Osteocyte (in vitro differentiated cells): ENCODE results near the gene MTFMT. TPM values are rescaled to one million over a fixed set of nuclear protein-coding genes. Genes with fewer than 3 reads are reported as not detected.

Experiments used
- DNase-seq: peaks from one replicate; pipeline ENCODE4 v3.0.0; 2021; ENCODE audit warnings: mixed read lengths; ENCODE audit not compliant: unreplicated experiment; ENCODE audit errors: extremely low spot score
- H3K27ac Mint-ChIP-seq: one replicate; pipeline ENCODE4 v1.8.0; 2021; ENCODE audit warnings: mild to moderate bottlenecking, mixed read lengths; ENCODE audit not compliant: unreplicated experiment
- H3K27me3 Mint-ChIP-seq: one replicate; pipeline ENCODE4 v1.8.0; 2021; ENCODE audit warnings: mixed read lengths; ENCODE audit not compliant: unreplicated experiment
- H3K36me3 Mint-ChIP-seq: one replicate; pipeline ENCODE4 v1.8.0; 2021; ENCODE audit warnings: mixed read lengths; ENCODE audit not compliant: unreplicated experiment
- H3K4me1 Mint-ChIP-seq: one replicate; pipeline ENCODE4 v1.8.0; 2021; ENCODE audit warnings: mixed read lengths; ENCODE audit not compliant: unreplicated experiment
- H3K4me3 Mint-ChIP-seq: one replicate; pipeline ENCODE4 v1.8.0; 2021; ENCODE audit warnings: mild to moderate bottlenecking, moderate library complexity, mixed read lengths; ENCODE audit not compliant: unreplicated experiment
- H3K9me3 Mint-ChIP-seq: one replicate; pipeline ENCODE4 v1.8.0; 2021; ENCODE audit warnings: mixed read lengths; ENCODE audit not compliant: unreplicated experiment
- CTCF ChIP-seq: fragments of 200-600 bp; sonication (generic); IDR thresholded peaks from 2 replicates; pipeline ENCODE4 v1.5.0; 2021; ENCODE audit warnings: antibody characterized with exemption, mild to moderate bottlenecking, moderate library complexity
- total RNA-seq: library from RNA; stranded (reverse); gene quantifications from 2 replicates; pipeline ENCODE4 v1.2.1, GENCODE V29; 2021

The MTFMT gene
- total RNA-seq, 1 donor from 2014 or later = 16.3 TPM

- Mint-ChIP-seq H3K27ac (no peak overlapping the region), H3K27me3 (peaks cover 2% of the 10 kb centered on the region), H3K9me3 (no peaks in the 10 kb centered on the region), H3K4me3 (no peak overlapping the region), H3K36me3 (no peaks in the 10 kb centered on the region), H3K4me1 (peaks cover 16% of the 10 kb centered on the region)
- no peak for DNase-seq
- TF ChIP-seq CTCF = no peak
Measured at GRCh38 chr15:65058394-65059368, 29.2 kb upstream of the MTFMT start.

GRCh38 chr15:65057549-65057940 is 28.1 kb upstream of the MTFMT start:
- TF ChIP-seq CTCF = no peak
- no peak overlapping the region for H3K27ac Mint-ChIP-seq
- peaks cover 16% of the 10 kb centered on the region for H3K4me1 Mint-ChIP-seq
- no peaks in the 10 kb centered on the region for H3K9me3 Mint-ChIP-seq
- H3K4me3 Mint-ChIP-seq = no peak overlapping the region
- no peaks in the 10 kb centered on the region for H3K27me3 Mint-ChIP-seq
- no peak for DNase-seq
- peaks cover 1% of the 10 kb centered on the region for H3K36me3 Mint-ChIP-seq

GRCh38 chr15:65056868-65057548 is 27.6 kb upstream of the MTFMT start:
- DNase-seq = no peak
- H3K27ac Mint-ChIP-seq = no peak overlapping the region
- peaks cover 16% of the 10 kb centered on the region for H3K4me1 Mint-ChIP-seq
- H3K27me3 Mint-ChIP-seq = no peaks in the 10 kb centered on the region
- no peak overlapping the region for H3K4me3 Mint-ChIP-seq
- H3K36me3 Mint-ChIP-seq = peaks cover 1% of the 10 kb centered on the region
- no peak for TF ChIP-seq CTCF
- H3K9me3 Mint-ChIP-seq = no peaks in the 10 kb centered on the region

DNA sequence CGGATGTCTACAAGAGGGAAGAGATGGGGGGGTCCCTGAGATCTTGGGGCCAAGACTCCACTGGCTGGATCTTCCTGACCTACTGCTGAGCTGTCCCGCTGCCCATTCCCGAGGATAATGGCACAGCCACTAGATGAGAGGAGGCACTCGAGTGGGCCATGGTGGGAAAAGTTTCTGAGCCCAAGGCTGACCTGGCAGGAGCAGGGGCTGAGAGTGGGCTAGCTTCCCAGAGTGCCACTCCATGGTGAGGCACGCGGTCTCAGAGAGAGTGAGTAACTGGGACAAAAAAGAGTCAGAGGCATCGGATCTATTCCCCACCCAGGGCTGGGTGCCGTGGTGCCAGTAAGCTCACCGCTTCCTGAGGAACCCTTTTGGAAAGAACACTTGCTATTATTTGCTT is 26.7 kb upstream of the MTFMT start:
- Mint-ChIP-seq H3K27me3 (no peaks in the 10 kb centered on the region), H3K9me3 (no peaks in the 10 kb centered on the region), H3K4me1 (peaks cover 16% of the 10 kb centered on the region), H3K4me3 (no peak overlapping the region), H3K36me3 (peaks cover 1% of the 10 kb centered on the region), H3K27ac (no peak overlapping the region)
- TF ChIP-seq CTCF = no peak
- no peak for DNase-seq
